HG03521 (cell line): Measurements from ENCODE around the gene FEZ2.

Experiments
- ATAC-seq: cut with Tn5 transposase; IDR thresholded peaks from one replicate; pipeline ENCODE4 v1.9.1; 2021; ENCODE audit warnings: mild to moderate bottlenecking, moderate library complexity; ENCODE audit not compliant: unreplicated experiment

Gene FEZ2

GRCh38 chr2:36587556-36587955, 10.4 kb downstream of the FEZ2 start:
- ATAC-seq = no peak

DNA sequence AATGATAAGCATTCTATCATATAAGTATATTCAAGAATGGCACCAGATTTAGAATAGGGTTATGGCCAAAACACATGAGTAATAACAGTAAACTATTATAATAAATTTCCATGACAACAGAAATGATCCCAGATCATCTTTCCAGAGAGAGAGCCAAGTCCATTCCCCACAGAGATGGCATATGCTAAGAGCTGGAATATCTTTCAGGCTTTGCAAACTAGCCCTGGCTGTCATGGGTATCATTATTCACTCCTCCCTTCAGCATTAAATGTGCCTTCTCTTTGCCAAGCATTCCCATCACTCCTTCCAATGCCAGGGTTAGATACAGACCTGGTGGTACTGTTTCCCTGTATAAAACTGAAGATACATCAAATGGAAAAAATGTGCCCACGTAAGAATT, 10.9 kb downstream of the FEZ2 start:
- ATAC-seq = no peak

DNA sequence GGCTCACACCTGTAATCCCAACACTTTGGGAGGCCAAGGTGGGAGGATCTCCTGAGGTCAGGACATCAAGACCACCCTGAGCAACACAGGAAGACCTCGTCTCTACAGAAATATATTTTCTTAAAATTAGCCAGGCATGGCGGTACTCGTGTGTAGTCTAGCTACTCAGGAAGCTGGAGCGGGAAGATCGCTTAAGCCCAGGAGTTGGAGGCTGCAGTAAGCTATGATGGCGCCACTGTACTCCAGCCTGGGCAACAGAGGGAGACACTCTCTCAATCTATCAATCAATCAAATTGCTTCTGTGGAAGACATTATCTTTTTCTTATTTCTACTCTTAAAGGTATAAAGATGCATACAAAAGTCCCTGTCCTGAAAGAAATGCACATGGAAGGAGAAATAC, 11.3 kb downstream of the FEZ2 start:
- ATAC-seq = no peak

- ATAC-seq = no peak
Observed at GRCh38 chr2:36584148-36584794, 13.7 kb downstream of the FEZ2 start.

- ATAC-seq = no peak
Observed at GRCh38 chr2:36582951-36583350, 15.0 kb downstream of the FEZ2 start.

GRCh38 chr2:36582538-36582937, 15.4 kb downstream of the FEZ2 start:
- ATAC-seq = no peak

DNA sequence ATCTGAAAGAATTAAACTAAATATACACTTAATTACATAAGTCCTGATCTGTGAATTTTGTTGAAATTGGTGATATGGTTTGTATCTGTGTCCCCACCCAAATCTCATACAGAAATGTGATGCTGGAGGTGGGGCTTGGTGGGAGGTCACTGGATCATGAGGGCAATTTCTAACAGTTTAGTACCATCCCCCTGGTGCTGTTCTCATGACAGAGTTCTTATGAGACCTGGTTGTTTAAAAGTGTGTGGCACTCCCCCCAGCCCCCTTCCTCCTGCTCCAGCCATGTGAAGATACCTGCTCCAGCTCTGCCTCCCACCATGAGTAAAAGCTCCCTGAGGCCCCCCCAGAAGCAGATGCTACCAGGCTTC, 18.7 kb downstream of the FEZ2 start:
- ATAC-seq = no peak

DNA sequence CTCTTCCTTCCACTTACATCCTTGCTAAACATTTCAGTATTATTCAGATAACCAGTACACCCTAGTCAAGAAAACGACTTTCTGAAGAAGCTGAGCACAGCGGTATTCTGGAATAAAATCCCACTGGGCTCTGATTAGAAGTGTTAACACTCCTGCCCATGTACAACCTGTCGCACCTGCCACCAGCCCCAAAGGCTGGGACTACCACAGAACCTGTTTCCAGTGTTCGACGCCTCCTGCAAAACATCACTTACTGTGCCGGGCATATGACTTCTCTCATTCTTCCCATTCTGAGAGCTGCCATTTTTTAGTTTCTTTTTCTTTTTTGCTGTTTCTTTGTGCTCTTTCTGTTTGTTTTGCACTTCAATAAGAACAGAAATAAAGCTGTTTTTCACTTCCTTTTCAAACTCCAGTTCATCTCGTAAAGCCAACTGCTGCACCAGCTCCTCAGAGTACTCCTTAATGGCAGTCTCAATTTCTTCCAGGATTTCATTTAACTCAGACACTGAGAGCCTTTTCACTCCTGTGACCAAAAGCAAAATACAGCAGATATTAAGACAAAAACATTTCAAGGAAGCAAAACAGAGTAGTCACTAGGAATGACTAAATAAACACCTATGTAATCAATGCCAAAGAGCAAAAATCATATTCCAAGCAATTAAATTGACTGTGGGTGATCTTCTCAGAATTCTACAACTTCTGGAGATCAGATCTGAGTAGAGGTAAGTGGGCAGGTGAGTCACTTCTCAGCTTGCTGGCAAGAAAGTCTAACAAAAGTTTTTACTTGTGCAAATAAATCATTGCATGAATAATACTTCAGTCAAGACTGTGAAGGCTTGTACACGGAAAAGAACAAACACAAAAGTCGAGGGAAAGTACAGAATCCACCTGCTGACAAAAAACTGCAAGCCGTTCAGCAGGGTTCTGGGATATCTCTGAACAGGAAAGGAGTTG, 19.3 kb downstream of the FEZ2 start:
- ATAC-seq = no peak

DNA sequence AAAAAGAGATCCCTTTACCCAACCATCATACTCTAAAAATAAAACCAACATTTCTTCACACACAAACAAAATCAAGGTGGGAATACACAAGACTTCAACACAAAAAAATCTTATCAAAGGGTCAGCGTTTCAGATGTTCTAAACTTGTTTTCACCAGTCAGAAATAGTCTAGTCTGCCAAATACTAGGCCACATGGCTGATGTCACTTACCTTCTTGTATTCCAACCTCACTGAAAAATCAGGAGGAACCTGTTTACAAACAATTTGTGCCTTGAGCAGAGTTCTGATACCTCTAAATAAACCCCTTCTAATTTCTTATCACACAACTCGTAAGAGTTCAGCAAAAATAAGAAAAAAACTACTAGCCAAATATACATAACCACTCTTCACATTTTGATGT, 20.1 kb downstream of the FEZ2 start:
- ATAC-seq = no peak

DNA sequence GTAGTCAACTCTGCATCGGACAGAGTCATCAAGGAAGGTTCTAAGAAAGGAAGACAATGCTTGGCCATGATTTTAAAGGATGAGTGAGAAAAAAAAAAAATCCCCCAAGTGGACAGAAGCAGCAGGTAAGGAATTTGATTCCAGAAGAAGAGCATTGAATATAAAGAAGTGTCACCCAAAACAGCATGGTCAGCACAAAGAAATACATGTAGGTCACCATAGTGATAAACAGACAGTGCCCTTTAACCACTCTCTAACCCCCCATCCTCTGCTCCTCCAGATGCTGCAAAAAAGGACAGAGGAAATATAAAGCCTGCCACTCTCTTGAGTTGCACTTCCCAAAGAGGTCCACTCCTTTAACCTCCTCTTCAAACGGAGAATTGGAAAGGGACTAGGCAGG, 23.4 kb downstream of the FEZ2 start:
- ATAC-seq = no peak

- ATAC-seq = no peak
Observed at GRCh38 chr2:36573165-36573564, 24.8 kb downstream of the FEZ2 start.

- ATAC-seq = no peak
Observed at GRCh38 chr2:36572719-36573059, 25.3 kb downstream of the FEZ2 start.

DNA sequence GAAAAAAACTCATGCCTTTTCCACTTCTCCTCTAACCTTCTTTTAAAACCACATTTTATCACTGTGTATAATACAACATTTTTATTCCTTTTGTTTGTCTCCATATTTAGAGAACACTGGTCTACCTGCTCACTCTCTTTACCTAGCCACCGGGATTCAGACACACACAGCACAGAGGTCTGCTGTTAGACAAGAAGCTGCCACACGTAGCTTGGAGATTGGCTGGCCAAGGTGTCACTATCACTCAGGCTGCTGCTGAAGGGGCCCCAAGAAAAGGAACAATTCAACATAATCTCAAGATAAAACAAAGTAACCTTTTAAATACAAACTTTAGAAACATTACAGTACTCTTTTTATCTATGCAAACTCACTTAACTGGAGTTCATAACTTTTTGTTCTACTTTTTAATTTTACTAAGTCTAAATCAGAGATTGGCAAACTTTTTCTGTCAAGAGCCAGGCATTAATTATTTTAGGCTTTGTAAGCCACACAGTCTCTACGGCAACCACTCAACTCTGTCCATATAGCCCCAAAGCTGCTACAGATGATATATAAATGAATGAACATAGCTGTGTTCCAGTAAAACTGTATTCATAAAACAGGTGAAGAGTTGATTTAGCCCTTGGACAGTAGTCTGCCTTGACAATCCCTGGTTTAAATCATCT, 25.8 kb downstream of the FEZ2 start:
- no peak for ATAC-seq

GRCh38 chr2:36570416-36570815, 27.6 kb downstream of the FEZ2 start:
- no peak for ATAC-seq

DNA sequence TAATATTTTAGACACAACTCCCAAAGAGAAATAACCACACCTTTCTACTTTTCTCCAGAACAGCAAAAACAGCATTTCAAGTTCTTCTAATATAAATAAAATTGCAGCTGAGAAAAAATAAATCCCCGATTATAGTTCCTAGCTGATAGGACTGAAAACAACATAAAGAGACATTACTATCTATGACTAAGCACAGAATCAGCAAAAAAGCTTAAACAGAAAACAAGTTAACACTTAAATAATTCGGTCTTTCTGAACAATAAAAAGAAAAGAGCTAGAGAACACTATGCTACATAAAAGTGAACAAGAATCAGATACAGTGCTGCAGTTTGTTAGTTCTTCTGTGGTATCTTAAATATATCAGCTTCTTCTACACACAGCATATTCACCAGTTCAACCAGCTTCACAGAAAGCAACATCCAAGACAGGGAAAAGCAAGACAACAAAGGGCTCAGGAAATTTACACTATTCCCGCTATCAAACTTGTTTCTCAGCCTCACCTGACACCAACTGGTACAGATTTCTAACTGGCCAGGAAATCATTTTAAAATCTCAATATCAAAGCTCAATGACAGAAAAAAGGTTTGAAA, 28.6 kb downstream of the FEZ2 start:
- no peak for ATAC-seq

DNA sequence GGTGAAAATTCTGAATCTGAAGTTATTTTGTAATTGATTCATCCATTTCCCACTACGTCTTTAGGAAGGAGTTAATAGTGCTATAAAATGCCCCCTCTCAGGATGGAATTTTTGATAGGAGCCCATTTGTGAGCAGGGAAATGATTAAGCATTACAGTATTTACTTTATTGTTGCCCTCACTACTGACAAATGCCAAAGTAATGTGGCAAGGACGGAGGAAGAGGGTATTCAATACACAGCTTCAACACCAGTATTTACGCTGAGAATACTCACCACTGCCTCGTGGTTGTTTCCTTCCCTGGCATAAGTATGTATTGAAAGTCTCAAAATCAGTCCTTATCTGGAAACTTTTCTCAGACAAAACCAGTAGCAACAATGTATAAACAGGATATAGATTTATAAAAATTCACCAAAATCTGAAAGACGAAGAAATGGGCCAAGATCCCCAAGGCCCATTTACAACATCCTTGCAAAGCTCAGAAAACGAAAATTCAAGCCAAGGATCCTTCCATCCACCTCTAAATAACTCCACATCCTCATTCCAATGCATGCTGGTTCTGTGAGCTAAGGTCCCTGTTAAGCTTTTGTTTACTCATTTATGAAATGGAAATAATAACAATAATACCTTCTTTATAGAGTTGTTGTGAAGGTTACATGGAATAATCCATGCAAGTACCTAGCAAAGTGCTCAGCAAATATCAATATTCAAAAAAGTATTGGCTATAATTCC, 29.3 kb downstream of the FEZ2 start:
- ATAC-seq = no peak

GRCh38 chr2:36567711-36568408, 30.1 kb downstream of the FEZ2 start:
- ATAC-seq = no peak

GRCh38 chr2:36566887-36567286, 31.1 kb downstream of the FEZ2 start:
- ATAC-seq = no peak

- no peak for ATAC-seq
Observed at GRCh38 chr2:36565712-36566111, 32.3 kb downstream of the FEZ2 start.

DNA sequence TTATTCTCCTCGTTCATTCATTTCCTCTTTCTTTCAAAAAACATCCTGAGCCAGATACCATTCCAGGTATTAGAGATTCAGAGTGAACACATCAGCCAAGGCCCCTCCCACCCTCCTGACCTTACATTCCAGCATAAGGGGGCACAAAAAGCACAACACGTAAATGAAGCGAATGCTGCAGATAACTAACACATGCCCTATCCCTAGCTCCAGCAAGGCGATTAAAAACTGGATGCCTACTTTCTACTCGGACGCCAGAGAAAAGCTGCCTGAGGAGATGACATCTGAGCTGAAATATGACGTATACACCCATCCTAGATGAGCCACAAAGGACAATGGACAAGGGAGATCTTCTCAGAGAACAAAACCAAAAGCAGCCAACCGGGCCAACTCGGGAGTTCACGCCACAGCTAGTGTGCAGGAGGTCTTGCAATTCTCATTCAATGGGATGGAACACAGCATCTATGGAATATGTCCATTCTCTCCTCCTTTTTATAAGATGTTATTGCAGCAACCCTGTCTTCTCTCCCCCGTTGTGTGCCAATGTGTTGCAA, 33.5 kb downstream of the FEZ2 start:
- ATAC-seq = no peak
